H1 (cell line): ENCODE data around the gene RAB44. TPM values are rescaled to one million over a fixed set of nuclear protein-coding genes. Genes with fewer than 3 reads are reported as not detected.

Experiments
- CTCF ChIA-PET: fragments of 300-600 bp; sonication (Branson Sonifier 250); formaldehyde crosslinking; loops from one replicate; lab custom pipeline; 2021; ENCODE audit not compliant: partially characterized antibody; lab: Charles Lee
- POLR2A ChIA-PET: fragments of 300-600 bp; sonication (Branson Sonifier 250); formaldehyde crosslinking; loops from one replicate; lab custom pipeline; 2021; ENCODE audit warnings: inconsistent platforms; ENCODE audit not compliant: partially characterized antibody; lab: Charles Lee
- DNase-seq, 2 experiments: peaks; one replicate each; pipeline versions ENCODE4 v3.0.0 to v3.0.0-alpha.2; 2010 to 2022; ENCODE audit warnings: low spot score in 2 of 2, low read depth in 1 of 2, mixed read lengths in 1 of 2
- FAIRE-seq: peaks from 2 replicates; lab custom pipeline; 2011; peaks lifted over from hg19 to GRCh38; lab: Jason Lieb, UNC
- H2AFZ ChIP-seq: 2 replicates; pipeline ENCODE4 v1.8.1; 2012; ENCODE audit warnings: low read length, inconsistent platforms
- H2AK5ac ChIP-seq: 2 replicates; pipeline ENCODE4 v1.6.1; 2013; ENCODE audit warnings: low read depth, low read length
- H2BK120ac ChIP-seq: replicated peaks from 2 replicates; pipeline ENCODE3; 2013; ENCODE audit warnings: low read depth, low read length, inconsistent platforms
- H2BK12ac ChIP-seq: 2 replicates; pipeline ENCODE4 v1.6.1; 2013; ENCODE audit warnings: low read depth, low read length
- H2BK15ac ChIP-seq: 2 replicates; pipeline ENCODE4 v1.6.1; 2013; ENCODE audit warnings: low read length
- H2BK20ac ChIP-seq: 2 replicates; pipeline ENCODE4 v1.6.1; 2013; ENCODE audit warnings: low read length
- H2BK5ac ChIP-seq: 2 replicates; pipeline ENCODE4 v1.6.1; 2013; ENCODE audit warnings: low read depth, low read length
- H3K14ac ChIP-seq: 2 replicates; pipeline ENCODE4 v1.6.1; 2013; ENCODE audit warnings: inconsistent platforms; ENCODE audit not compliant: insufficient read length
- H3K18ac ChIP-seq: 2 replicates; pipeline ENCODE4 v1.6.1; 2013; ENCODE audit warnings: low read length; ENCODE audit errors: extremely low read depth
- H3K23ac ChIP-seq: 2 replicates; pipeline ENCODE4 v1.6.1; 2013; ENCODE audit warnings: inconsistent platforms; ENCODE audit not compliant: insufficient read length
- H3K23me2 ChIP-seq: 2 replicates; pipeline ENCODE4 v1.6.1; 2013; ENCODE audit warnings: low read depth, low read length
- H3K27ac ChIP-seq: 2 replicates; pipeline ENCODE4 v1.6.1; 2011; ENCODE audit warnings: low read depth, low read length, inconsistent platforms
- H3K27me3 ChIP-seq, 4 experiments: replicated peaks in 1 of 4; 1 replicate in 1 of 4; 2 replicates in 3 of 4; pipeline versions ENCODE4 v1.6.1 to v1.8.1; 2011 to 2013; ENCODE audit warnings: low read length in 3 of 4, mild to moderate bottlenecking in 3 of 4, inconsistent platforms in 2 of 4, mixed read lengths in 2 of 4, moderate library complexity in 1 of 4; ENCODE audit not compliant: control insufficient read depth in 3 of 4, insufficient read depth in 3 of 4; ENCODE audit errors: extremely low read depth in 1 of 4
- H3K36me3 ChIP-seq, 4 experiments: 2 replicates each; pipeline versions ENCODE4 v1.6.1 to v1.8.1; 2011 to 2013; ENCODE audit warnings: mild to moderate bottlenecking in 4 of 4, low read length in 3 of 4, moderate library complexity in 2 of 4, control low read depth in 1 of 4, inconsistent platforms in 1 of 4; ENCODE audit not compliant: insufficient read depth in 4 of 4, control insufficient read depth in 2 of 4
- H3K4ac ChIP-seq: replicated peaks from 2 replicates; pipeline ENCODE3; 2013; ENCODE audit warnings: low read length, low read depth, mixed read lengths, inconsistent platforms; ENCODE audit not compliant: insufficient read length
- H3K4me1 ChIP-seq, 4 experiments: replicated peaks in 1 of 4; 1 replicate in 1 of 4; 2 replicates in 3 of 4; pipeline versions ENCODE4 v1.6.1 to v1.8.1; 2011 to 2013; ENCODE audit warnings: low read length in 3 of 4, inconsistent platforms in 2 of 4, mixed read lengths in 1 of 4; ENCODE audit not compliant: insufficient read depth in 4 of 4, control insufficient read depth in 3 of 4
- H3K4me2 ChIP-seq, 2 experiments: 2 replicates each; pipeline versions ENCODE4 v1.6.1 to v1.8.1; 2011 to 2013; ENCODE audit warnings: low read depth in 2 of 2, low read length in 2 of 2, control low read depth in 1 of 2, inconsistent platforms in 1 of 2, mild to moderate bottlenecking in 1 of 2; ENCODE audit not compliant: insufficient read depth in 1 of 2
- H3K4me3 ChIP-seq, 4 experiments: fragments of 200-600, 300-600 bp in 1 of 4; sonication (generic), shearing (Covaris generic), sonication (Bioruptor Twin) in 1 of 4; 2 replicates each; pipeline versions ENCODE4 v1.5.1 to v1.8.1; 2011 to 2016; ENCODE audit warnings: low read length in 4 of 4, low read depth in 3 of 4, control low read depth in 2 of 4, inconsistent platforms in 2 of 4, mild to moderate bottlenecking in 2 of 4, mixed read lengths in 1 of 4, moderate library complexity in 1 of 4; ENCODE audit not compliant: insufficient read depth in 2 of 4; ENCODE audit errors: extremely low read depth in 1 of 4
- H3K56ac ChIP-seq: replicated peaks from 2 replicates; pipeline ENCODE3; 2013; ENCODE audit warnings: low read depth, mild to moderate bottlenecking, mixed read lengths, low read length, inconsistent platforms; ENCODE audit not compliant: insufficient read length
- H3K79me1 ChIP-seq: 2 replicates; pipeline ENCODE4 v1.6.1; 2013; ENCODE audit warnings: low read depth, low read length, control low read depth
- H3K79me2 ChIP-seq, 2 experiments: 2 replicates each; pipeline versions ENCODE4 v1.6.1 to v1.8.1; 2012 to 2013; ENCODE audit warnings: low read length in 2 of 2, mild to moderate bottlenecking in 2 of 2, inconsistent platforms in 1 of 2; ENCODE audit not compliant: insufficient read depth in 2 of 2, control insufficient read depth in 1 of 2
- H3K9ac ChIP-seq, 4 experiments: replicated peaks in 1 of 4; 1 replicate in 1 of 4; 2 replicates in 3 of 4; pipeline versions ENCODE4 v1.6.1 to v1.8.1; 2011 to 2013; ENCODE audit warnings: low read depth in 3 of 4, low read length in 3 of 4, control low read depth in 2 of 4, mild to moderate bottlenecking in 2 of 4, moderate library complexity in 2 of 4, inconsistent platforms in 1 of 4; ENCODE audit errors: extremely low read depth in 1 of 4
- H3K9me3 ChIP-seq, 2 experiments: 2 replicates each; pipeline versions ENCODE4 v1.6.1 to v1.8.1; 2012 to 2013; ENCODE audit warnings: mild to moderate bottlenecking in 2 of 2, moderate library complexity in 2 of 2, control low read depth in 1 of 2, inconsistent platforms in 1 of 2, low read depth in 1 of 2, low read length in 1 of 2, mixed read lengths in 1 of 2; ENCODE audit not compliant: insufficient read depth in 2 of 2
- H4K20me1 ChIP-seq, 2 experiments: replicated peaks in 1 of 2; 2 replicates each; pipeline versions ENCODE3 to v1.8.1; 2011 to 2013; ENCODE audit warnings: inconsistent platforms in 2 of 2, low read length in 2 of 2, mild to moderate bottlenecking in 1 of 2; ENCODE audit not compliant: insufficient read depth in 2 of 2, control insufficient read depth in 1 of 2
- H4K5ac ChIP-seq: 2 replicates; pipeline ENCODE4 v1.6.1; 2013; ENCODE audit warnings: low read length, low read depth, mixed read lengths, inconsistent platforms; ENCODE audit not compliant: insufficient read length
- H4K8ac ChIP-seq: 2 replicates; pipeline ENCODE4 v1.8.0; 2013; ENCODE audit warnings: mild to moderate bottlenecking, moderate library complexity, low read length, inconsistent platforms; ENCODE audit not compliant: insufficient read depth; ENCODE audit errors: extremely low read depth
- H4K91ac ChIP-seq: replicated peaks from 2 replicates; pipeline ENCODE3; 2013; ENCODE audit warnings: low read length, mixed read lengths, inconsistent platforms; ENCODE audit not compliant: insufficient read length
- ASH2L ChIP-seq: fragments of 200-600, 300-600 bp; sonication (generic); IDR thresholded peaks from one replicate; pipeline ENCODE4 v1.7.1; 2017; ENCODE audit warnings: low read length
- ATF2 ChIP-seq: IDR thresholded peaks from 2 replicates; pipeline ENCODE4 v1.6.1; 2012; ENCODE audit warnings: low read length, inconsistent platforms
- CTBP2 ChIP-seq: IDR thresholded peaks from 2 replicates; pipeline ENCODE4 v1.7.0; 2011; ENCODE audit warnings: borderline replicate concordance, mild to moderate bottlenecking, moderate library complexity, mixed read lengths, low read length; ENCODE audit not compliant: insufficient read depth, insufficient read length
- EZH2 ChIP-seq: fragments of 200-600 bp; sonication (generic); IDR thresholded peaks from 2 replicates; pipeline ENCODE4 v1.7.1; 2012; ENCODE audit warnings: low read depth, mild to moderate bottlenecking, moderate library complexity, low read length, inconsistent platforms; ENCODE audit not compliant: severe bottlenecking
- GTF2F1 ChIP-seq: IDR thresholded peaks from 2 replicates; pipeline ENCODE4 v1.6.1; 2012; ENCODE audit warnings: low read depth, low read length, improper control_type of control experiment, borderline replicate concordance
- KDM1A ChIP-seq: fragments of 200-600, 300-600 bp; sonication (generic); IDR thresholded peaks from 2 replicates; pipeline ENCODE4 v1.7.1; 2016; ENCODE audit warnings: mild to moderate bottlenecking, low read length, borderline replicate concordance
- NRF1 ChIP-seq: IDR thresholded peaks from 2 replicates; pipeline ENCODE4 v1.6.1; 2011; ENCODE audit warnings: mild to moderate bottlenecking, low read depth, low read length, improper control_type of control experiment
- POLR2A ChIP-seq, 2 experiments: IDR thresholded peaks; 1 replicate in 1 of 2; 2 replicates in 1 of 2; pipeline ENCODE4 v1.6.1; 2011; ENCODE audit warnings: low read depth in 2 of 2, low read length in 2 of 2, mild to moderate bottlenecking in 2 of 2; ENCODE audit errors: control extremely low read depth in 1 of 2
- POLR2AphosphoS5 ChIP-seq: IDR thresholded peaks from 2 replicates; pipeline ENCODE4 v1.6.1; 2011; ENCODE audit warnings: low read depth, low read length
- POU5F1 ChIP-seq: IDR thresholded peaks from 2 replicates; pipeline ENCODE4 v1.6.1; 2011; ENCODE audit warnings: low read depth, mild to moderate bottlenecking, low read length, moderate library complexity
- SP4 ChIP-seq: IDR thresholded peaks from 2 replicates; pipeline ENCODE4 v1.6.1; 2012; ENCODE audit warnings: low read length, inconsistent platforms
- WGBS, 2 experiments: shearing (Covaris generic) in 1 of 2; methylation state at CpG; one replicate each; pipeline versions ENCODE4 v1.1.6 to v1.1.7; 2013 to 2015; ENCODE audit warnings: low lambda C conversion rate in 2 of 2, mixed read lengths in 2 of 2, inconsistent platforms in 1 of 2, low coverage in 1 of 2, missing lambda C conversion rate in 1 of 2; ENCODE audit not compliant: insufficient replicate concordance in 2 of 2, insufficient coverage in 1 of 2, insufficient read length in 1 of 2; ENCODE audit errors: extremely low coverage in 1 of 2, missing lambda C conversion rate in 1 of 2; 5-methylcytosine and 5-hydroxymethylcytosine counted together
- polyA plus RNA-seq, 7 experiments: library from polyadenylated mRNA; depleted of rRNA in 3 of 7; stranded (reverse) in 5 of 7; unstranded in 2 of 7; fragments of >200 nt in 5 of 7; fragments of 200-250 nt in 2 of 7; gene quantifications; 1 replicate in 5 of 7; 2 replicates in 1 of 7; 4 replicates in 1 of 7; pipeline versions ENCODE4 v1.2.1 to v1.2.3, GENCODE V29; 2011 to 2013; ENCODE audit warnings: missing spikeins in 2 of 7, mixed read lengths in 2 of 7
- total RNA-seq: library from RNA; stranded (reverse); fragmentation: NEBNext Ultra II Directional; extraction: Animal tissue kit (Norgen Biotek cat#: 25700); gene quantifications from 2 replicates; pipeline ENCODE4 v1.2.1, GENCODE V29; 2021

The RAB44 gene
- total and polyA plus RNA-seq, 2 of the 8 experiments (the other 6 are each of a cell fraction or from before 2014, with no cell fraction given), result 0.02 TPM; not detected in 1

GRCh38 chr6:36725581-36725980, 28.0 kb downstream of the RAB44 start:
- Histone ChIP-seq H3K27ac (no peak overlapping the region), H3K79me2 (no peaks in the 10 kb centered on the region), H4K8ac (no peak overlapping the region; the same call in 1 of the 2 replicates), H2AK5ac (no peak overlapping the region), H3K23ac (no peak overlapping the region), H3K4ac (no peak overlapping the region), H3K23me2 (no peaks in the 10 kb centered on the region), H3K18ac (no peak overlapping the region), H2BK15ac (no peak overlapping the region), H3K9me3 (no peaks in the 10 kb centered on the region), H2BK5ac (no peak overlapping the region), H2BK12ac (no peak overlapping the region), H3K4me2 (no peak overlapping the region), H3K9ac (no peak overlapping the region), H2BK120ac (no peak overlapping the region), H2AFZ (no peak overlapping the region), H4K91ac (no peak overlapping the region), H4K5ac (no peak overlapping the region), H3K14ac (no peak overlapping the region), H3K27me3 (no peaks in the 10 kb centered on the region), H3K79me1 (no peaks in the 10 kb centered on the region), H4K20me1 (no peaks in the 10 kb centered on the region), H3K36me3 (no peaks in the 10 kb centered on the region), H3K56ac (no peak overlapping the region), H3K4me1 (peaks cover 0 to 2% (median under 1%) of the 10 kb centered on the region in 4 experiments; a peak in 2 of 7 replicates), H3K4me3 (no peak overlapping the region), H2BK20ac (no peak overlapping the region)
- ChIA-PET POLR2A (no interaction called here), CTCF (interaction anchor here (1.1 to 5.0 kb wide), 10 partner anchors 10 to 292 kb away, joined by 3 to 35 read pairs (median 5); no protein-coding TSS in a partner anchor)
- no peak for FAIRE-seq
- WGBS, 2 experiments, result 89% methylated on average over 7 of the region's 7 CpGs; no CpG with 5 or more reads in 1 of the 2 experiments
- DNase-seq, result no peak
- TF ChIP-seq POU5F1 (no peak), SP4 (no peak), GTF2F1 (no peak), POLR2AphosphoS5 (no peak), POLR2A (IDR thresholded peaks at IDR 0.05; ENCODE audit: control extremely low read depth in 1 of 2, low read depth in 2 of 2, low read length in 2 of 2) (no peak), KDM1A (no peak), ASH2L (no peak), EZH2 (no peak), CTBP2 (no peak), NRF1 (no peak), ATF2 (no peak)
